Adrenal gland (tissue), 5 donors: ENCODE measurements around the gene U2AF1L4.

Experiments
- CTCF ChIP-seq, 6 experiments: fragments of 450-650 bp in 4 of 6; fragments of 200-600 bp in 2 of 6; sonication (generic) in 1 of 6; IDR thresholded peaks; 1 replicate in 5 of 6; 2 replicates in 1 of 6; pipeline versions ENCODE4 v1.5.1 to v1.8.0; 2016 to 2021; ENCODE audit warnings: antibody characterized with exemption in 6 of 6, mild to moderate bottlenecking in 2 of 6, moderate library complexity in 1 of 6
- POLR2A ChIP-seq, 2 donors: fragments of 450-650 bp; IDR thresholded peaks; one replicate each; pipeline ENCODE4 v1.6.1; 2017; ENCODE audit warnings: antibody characterized with exemption in 2 of 2, mild to moderate bottlenecking in 2 of 2, moderate library complexity in 1 of 2
- donor health status: DM: no; HTN: no; CAD: no.

- TF ChIP-seq CTCF (IDR thresholded peaks at IDR 0.05) (no peak), POLR2A (IDR thresholded peaks at IDR 0.05) (no peak)
Measured at GRCh38 chr19:35734273-35734672, 10.9 kb downstream of the U2AF1L4 start.
